HepG2 (cell line): Measurements from ENCODE around the gene SMYD1. TPM values are rescaled to one million over a fixed set of nuclear protein-coding genes. Genes with fewer than 3 reads are reported as not detected.
A peak's percentile ranks its signal among the peaks of the same experiment; 100 is the strongest.

ENCODE experiments used
- ATAC-seq: fragments of 200-7000 bp; cut with Tn5 transposase; 3 replicates; pipeline ENCODE4 v1.9.1; 2020; ENCODE audit warnings: mild to moderate bottlenecking, moderate library complexity
- BruUV-seq: library from RNA; stranded (reverse); fragments of 400-500 nt; replicated peaks from 2 replicates; lab custom pipeline; 2021; lab: Mats Ljungman, UMichigan
- CTCF ChIA-PET: fragments of 300-600 bp; formaldehyde crosslinking; extraction: SDS; loops from one replicate; lab custom pipeline; 2021; ENCODE audit warnings: low total read pairs, inconsistent platforms, low intra/inter-chr PET ratio; lab: Yijun Ruan, JAX
- POLR2A ChIA-PET: fragments of 350-600 bp; sonication (Branson Sonifier 250); formaldehyde crosslinking; loops from one replicate; lab custom pipeline; 2020; ENCODE audit warnings: antibody characterized with exemption, inconsistent platforms; lab: Yijun Ruan, JAX
- DNase-seq: peaks from one replicate; pipeline ENCODE4 v3.0.0-alpha.2; 2015; ENCODE audit warnings: low spot score
- FAIRE-seq: peaks from 3 replicates; lab custom pipeline; 2011; peaks lifted over from hg19 to GRCh38; lab: Jason Lieb, UNC
- H2AFZ ChIP-seq: one replicate; pipeline ENCODE4 v1.6.1; 2011; ENCODE audit warnings: low read length, inconsistent platforms
- H3K27ac ChIP-seq: fragments of 300-600 bp; 3 replicates; pipeline ENCODE4 v1.8.0; 2011; ENCODE audit warnings: mixed run types, mild to moderate bottlenecking, mixed read lengths, low read length, inconsistent platforms; ENCODE audit not compliant: insufficient read depth; ENCODE audit errors: extremely low read length
- H3K27me3 ChIP-seq, 2 experiments: fragments of 200-600 bp in 1 of 2; 2 replicates in 1 of 2; 3 replicates in 1 of 2; pipeline versions ENCODE4 v1.6.0 to v1.8.0; 2011; ENCODE audit warnings: low read length in 2 of 2, mild to moderate bottlenecking in 2 of 2, moderate library complexity in 2 of 2, inconsistent platforms in 1 of 2; ENCODE audit not compliant: insufficient read depth in 2 of 2, control insufficient read depth in 1 of 2
- H3K36me3 ChIP-seq, 2 experiments: fragments of 200-600 bp in 1 of 2; replicated peaks in 1 of 2; 2 replicates in 1 of 2; 3 replicates in 1 of 2; pipeline versions ENCODE4 v1.5.1 to v1.8.0; 2011; ENCODE audit warnings: low read length in 2 of 2, inconsistent platforms in 1 of 2; ENCODE audit not compliant: insufficient read depth in 2 of 2, control insufficient read depth in 1 of 2
- H3K4me1 ChIP-seq: 2 replicates; pipeline ENCODE4 v1.5.1; 2012; ENCODE audit warnings: low read length, inconsistent platforms; ENCODE audit not compliant: insufficient read depth
- H3K4me2 ChIP-seq: 2 replicates; pipeline ENCODE4 v1.6.0; 2011; ENCODE audit warnings: low read depth, low read length, inconsistent platforms
- H3K4me3 ChIP-seq, 3 experiments: fragments of 200-600 bp in 1 of 3; sonication (generic), shearing (Covaris generic) in 1 of 3; replicated peaks in 1 of 3; 2 replicates each; pipeline ENCODE4 v1.5.1; 2011 to 2016; ENCODE audit warnings: low read length in 3 of 3, inconsistent platforms in 2 of 3, low read depth in 2 of 3, mild to moderate bottlenecking in 2 of 3, control low read depth in 1 of 3, mixed read lengths in 1 of 3; ENCODE audit not compliant: insufficient read depth in 1 of 3
- H3K79me2 ChIP-seq: one replicate; pipeline ENCODE4 v1.6.1; 2011; ENCODE audit warnings: low read length, inconsistent platforms; ENCODE audit not compliant: insufficient read depth
- H3K9ac ChIP-seq: 2 replicates; pipeline ENCODE4 v1.6.0; 2011; ENCODE audit warnings: mild to moderate bottlenecking, low read depth, low read length, inconsistent platforms; ENCODE audit not compliant: insufficient read depth
- H3K9me3 ChIP-seq: 2 replicates; pipeline ENCODE4 v1.5.1; 2012; ENCODE audit warnings: mild to moderate bottlenecking, low read length
- H4K20me1 ChIP-seq: 2 replicates; pipeline ENCODE4 v1.6.0; 2011; ENCODE audit warnings: inconsistent platforms, mild to moderate bottlenecking, low read length, moderate library complexity; ENCODE audit not compliant: insufficient read depth
- GMEB1 ChIP-seq: sonication (generic); formaldehyde crosslinking; IDR thresholded peaks from 2 replicates; pipeline ENCODE4 v1.5.1; 2020; ENCODE audit warnings: missing genetic modification reagents, mild to moderate bottlenecking, borderline replicate concordance
- KLF13 ChIP-seq: sonication (generic); formaldehyde crosslinking; IDR thresholded peaks from 2 replicates; pipeline ENCODE4 v1.4.0; 2020; ENCODE audit warnings: mild to moderate bottlenecking, missing genetic modification reagents
- MTF2 ChIP-seq: sonication (generic); formaldehyde crosslinking; IDR thresholded peaks from 2 replicates; pipeline ENCODE4 v1.5.0; 2020; ENCODE audit warnings: missing genetic modification reagents, borderline replicate concordance
- SMAD1 ChIP-seq: sonication (generic); formaldehyde crosslinking; IDR thresholded peaks from 2 replicates; pipeline ENCODE4 v1.4.0; 2020; ENCODE audit warnings: missing genetic modification reagents, low read depth, mild to moderate bottlenecking, borderline replicate concordance
- SRY ChIP-seq: sonication (generic); formaldehyde crosslinking; IDR thresholded peaks from 2 replicates; pipeline ENCODE4 v1.8.0; 2022; ENCODE audit warnings: mild to moderate bottlenecking, missing genetic modification reagents
- ZNF136 ChIP-seq: sonication (generic); formaldehyde crosslinking; IDR thresholded peaks from 2 replicates; pipeline ENCODE4 v1.8.1; 2022; ENCODE audit warnings: low read depth, mild to moderate bottlenecking, moderate library complexity, missing genetic modification reagents
- ZNF274 ChIP-seq: sonication (generic); formaldehyde crosslinking; IDR thresholded peaks from 2 replicates; pipeline ENCODE4 v1.5.1; 2020; ENCODE audit warnings: mild to moderate bottlenecking, missing genetic modification reagents
- ZNF598 ChIP-seq: sonication (generic); formaldehyde crosslinking; IDR thresholded peaks from 2 replicates; pipeline ENCODE4 v1.5.1; 2020; ENCODE audit warnings: mild to moderate bottlenecking, missing genetic modification reagents, borderline replicate concordance
- ZSCAN29 ChIP-seq: sonication (generic); formaldehyde crosslinking; conservative IDR thresholded peaks from 2 replicates; pipeline ENCODE4 v1.4.0; 2020; ENCODE audit warnings: mild to moderate bottlenecking, missing genetic modification reagents
- WGBS: methylation state at CpG from one replicate; pipeline ENCODE4 v1.1.6; 2017; ENCODE audit warnings: low lambda C conversion rate; 5-methylcytosine and 5-hydroxymethylcytosine counted together
- in situ Hi-C: cut with HindIII; loops from 2 replicates; pipeline ENCODE4 v1.10.0; 2017; ENCODE audit warnings: low pct_unique_long_range_greater_than_20kb; ENCODE audit not compliant: extremely low pct_ligation_motif_present
- intact Hi-C: fragments of 100-400 bp; cut with micrococcal nuclease; formaldehyde crosslinking; loops from one replicate; pipeline ENCODE4 v1.10.0; 2022; ENCODE audit not compliant: unreplicated experiment
- polyA plus RNA-seq, 8 experiments: library from polyadenylated mRNA; depleted of rRNA in 3 of 8; stranded (reverse) in 7 of 8; unstranded in 1 of 8; fragments of >200 nt; fragmentation: Illumina TruSeq in 4 of 8; extraction: Trizol in 4 of 8; gene quantifications; 2 replicates each; pipeline versions ENCODE4 v1.2.1 to v1.2.3, GENCODE V29; 2011 to 2016; ENCODE audit warnings: low read depth in 4 of 8, missing spikeins in 1 of 8, mixed read lengths in 1 of 8; ENCODE audit not compliant: insufficient read depth in 1 of 8
- total RNA-seq, 5 experiments: library from RNA; depleted of rRNA; stranded (reverse); fragments of >200 nt; fragmentation: Illumina TruSeq; extraction: Trizol; gene quantifications; 2 replicates each; pipeline ENCODE4 v1.2.3, GENCODE V29; 2016; ENCODE audit warnings: low read depth in 1 of 5
- TF ChIP-seq, protein P1 (sequence below): sonication (generic); formaldehyde crosslinking; IDR thresholded peaks from 2 replicates; pipeline ENCODE4 v1.5.0; 2020; ENCODE audit warnings: mild to moderate bottlenecking, missing genetic modification reagents, borderline replicate concordance

The SMYD1 gene
- total and polyA plus RNA-seq, 2 of the 13 experiments (the other 11 are each of a cell fraction or from before 2014, with no cell fraction given) = not detected

- TF ChIP-seq ZNF274 (CRISPR knock-in tag) = no peak
Observed at GRCh38 chr2:88128654-88129312, 61.2 kb downstream of the SMYD1 start (continued).

DNA sequence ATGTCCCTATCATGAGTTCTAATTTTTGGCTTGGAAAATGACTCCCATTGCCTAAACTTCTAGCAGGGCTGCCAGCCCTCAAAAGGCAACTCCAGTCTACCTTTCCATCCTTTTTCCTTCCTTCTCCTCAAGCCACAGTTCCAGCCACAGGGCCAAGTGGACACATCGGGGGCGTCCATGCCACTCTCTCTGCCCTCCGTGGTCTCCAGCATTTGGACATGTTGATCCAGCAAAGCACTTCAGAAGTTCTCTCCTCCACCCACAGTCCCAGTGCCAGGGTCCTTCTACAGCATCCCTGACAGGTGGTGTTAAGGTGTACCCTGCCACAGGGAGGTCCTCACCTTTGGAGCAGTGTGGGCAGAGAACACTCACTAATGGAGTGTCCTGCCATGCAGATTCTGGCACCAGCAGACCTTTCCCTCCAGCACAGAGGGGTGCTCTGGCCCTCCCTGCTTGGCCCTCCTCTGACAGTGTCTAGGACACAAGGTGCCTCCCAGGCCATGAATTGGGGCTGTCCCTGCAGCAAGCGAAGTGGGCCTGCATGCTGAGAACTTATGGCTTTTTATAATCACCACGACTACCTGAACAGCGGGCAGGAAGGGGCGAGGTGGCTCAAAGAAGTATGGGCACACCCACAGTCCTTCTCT lies 61.8 kb downstream of the SMYD1 start:
- CTCF ChIA-PET = no interaction called here
- TF ChIP-seq ZNF274 (CRISPR knock-in tag) (peak; percentile 80), KLF13 (peak; percentile 41; the same call in 1 of the 2 replicates), SRY (CRISPR knock-in tag) (peak; percentile 11; the same call in 1 of the 2 replicates), ZSCAN29 (no peak), ZNF598 (CRISPR knock-in tag) (peak; percentile 80; the same call in 1 of the 2 replicates), GMEB1 (CRISPR knock-in tag) (0 out of 2 replicates have a peak, but pooled peaks have one; percentile 12), SMAD1 (0 out of 2 replicates have a peak, but pooled peaks have one; percentile 18), MTF2 (CRISPR knock-in tag) (0 out of 2 replicates have a peak, but pooled peaks have one; percentile 42), ZNF136 (CRISPR knock-in tag) (0 out of 2 replicates have a peak, but pooled peaks have one; percentile 27)
- TF ChIP-seq, protein P1, sequence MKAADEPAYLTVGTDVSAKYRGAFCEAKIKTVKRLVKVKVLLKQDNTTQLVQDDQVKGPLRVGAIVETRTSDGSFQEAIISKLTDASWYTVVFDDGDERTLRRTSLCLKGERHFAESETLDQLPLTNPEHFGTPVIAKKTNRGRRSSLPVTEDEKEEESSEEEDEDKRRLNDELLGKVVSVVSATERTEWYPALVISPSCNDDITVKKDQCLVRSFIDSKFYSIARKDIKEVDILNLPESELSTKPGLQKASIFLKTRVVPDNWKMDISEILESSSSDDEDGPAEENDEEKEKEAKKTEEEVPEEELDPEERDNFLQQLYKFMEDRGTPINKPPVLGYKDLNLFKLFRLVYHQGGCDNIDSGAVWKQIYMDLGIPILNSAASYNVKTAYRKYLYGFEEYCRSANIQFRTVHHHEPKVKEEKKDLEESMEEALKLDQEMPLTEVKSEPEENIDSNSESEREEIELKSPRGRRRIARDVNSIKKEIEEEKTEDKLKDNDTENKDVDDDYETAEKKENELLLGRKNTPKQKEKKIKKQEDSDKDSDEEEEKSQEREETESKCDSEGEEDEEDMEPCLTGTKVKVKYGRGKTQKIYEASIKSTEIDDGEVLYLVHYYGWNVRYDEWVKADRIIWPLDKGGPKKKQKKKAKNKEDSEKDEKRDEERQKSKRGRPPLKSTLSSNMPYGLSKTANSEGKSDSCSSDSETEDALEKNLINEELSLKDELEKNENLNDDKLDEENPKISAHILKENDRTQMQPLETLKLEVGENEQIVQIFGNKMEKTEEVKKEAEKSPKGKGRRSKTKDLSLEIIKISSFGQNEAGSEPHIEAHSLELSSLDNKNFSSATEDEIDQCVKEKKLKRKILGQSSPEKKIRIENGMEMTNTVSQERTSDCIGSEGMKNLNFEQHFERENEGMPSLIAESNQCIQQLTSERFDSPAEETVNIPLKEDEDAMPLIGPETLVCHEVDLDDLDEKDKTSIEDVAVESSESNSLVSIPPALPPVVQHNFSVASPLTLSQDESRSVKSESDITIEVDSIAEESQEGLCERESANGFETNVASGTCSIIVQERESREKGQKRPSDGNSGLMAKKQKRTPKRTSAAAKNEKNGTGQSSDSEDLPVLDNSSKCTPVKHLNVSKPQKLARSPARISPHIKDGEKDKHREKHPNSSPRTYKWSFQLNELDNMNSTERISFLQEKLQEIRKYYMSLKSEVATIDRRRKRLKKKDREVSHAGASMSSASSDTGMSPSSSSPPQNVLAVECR (CRISPR knock-in tag) = 0 out of 2 replicates have a peak, but pooled peaks have one; percentile 35

More for the DNA sequence above, 61.8 kb downstream of the SMYD1 start:
- Histone ChIP-seq H3K4me1 (peaks cover 91% of the 10 kb centered on the region), H4K20me1 (peaks cover 26% of the 10 kb centered on the region), H2AFZ (no peak overlapping the region), H3K27ac (peak overlapping the region; percentile 83), H3K27me3 (no peaks in the 10 kb centered on the region; a peak in 1 of 5 replicates), H3K4me2 (peak overlapping the region; percentile 21), H3K4me3 (no peak overlapping the region), H3K79me2 (peaks cover 28% of the 10 kb centered on the region), H3K9ac (0 out of 2 replicates have a peak overlapping the region, but pooled peaks have one; percentile 23), H3K36me3 (peaks cover 8 to 14% of the 10 kb centered on the region in 2 experiments; a peak in 4 of 5 replicates), H3K9me3 (no peaks in the 10 kb centered on the region)
- BruUV-seq = no TSS peak
- in situ Hi-C loops (no loop called here), intact Hi-C loops (loop anchor here (5.0 kb wide), 1 partner anchor 112 kb away; the partner anchor contains the start of gene RNU2-63P)
- DNase-seq (no peak), FAIRE-seq (no peak), ATAC-seq (no peak)
- POLR2A ChIA-PET = interaction anchor here (1.1 to 3.1 kb wide), 3 partner anchors 10 to 113 kb away, joined by 4 to 19 read pairs (median 19); partner anchors contain the start of gene RNU2-63P
- WGBS = 97% methylated on average over 7 of the region's 7 CpGs
